UCSD-AML1 (cell line): ENCODE measurements around the gene BCL11B.

Experiments
- DNase-seq: peaks from one replicate; lab custom pipeline; 2025; ENCODE audit not compliant: unreplicated experiment; lab: John Stamatoyannopoulos, UW

Gene BCL11B

DNA sequence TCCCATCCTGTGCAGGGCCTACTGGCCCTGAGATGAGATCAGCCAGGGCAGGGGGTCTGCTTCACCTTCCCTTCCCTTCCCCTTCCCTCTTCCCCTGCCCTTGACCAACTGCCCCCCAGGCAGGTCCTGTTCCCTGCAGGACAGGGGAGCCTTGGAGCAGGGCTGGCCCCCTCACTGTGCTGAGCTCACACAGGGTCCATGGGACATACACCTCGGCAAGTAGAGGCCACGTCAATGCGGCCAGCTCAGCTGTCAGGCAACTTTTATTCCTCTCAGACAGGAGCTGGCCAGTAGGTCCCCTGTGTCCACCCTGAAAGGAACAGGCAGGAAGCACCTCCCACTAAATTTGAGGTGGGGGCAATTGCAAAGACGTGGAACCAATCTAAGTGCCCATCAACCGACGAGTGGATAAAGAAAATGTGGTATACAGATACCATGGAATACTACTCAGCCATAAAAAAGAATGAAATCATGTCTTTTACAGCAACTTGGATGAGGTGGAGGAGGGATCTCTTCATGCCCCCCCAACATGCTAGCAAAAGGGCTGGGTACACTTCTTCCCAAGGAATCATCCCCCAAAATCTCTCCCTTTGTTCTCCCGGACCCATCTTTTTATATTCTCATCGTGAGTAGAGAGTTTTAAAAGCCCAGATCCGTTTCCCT lies 148.7 kb downstream of the BCL11B start:
- DNase-seq: no peak

DNA sequence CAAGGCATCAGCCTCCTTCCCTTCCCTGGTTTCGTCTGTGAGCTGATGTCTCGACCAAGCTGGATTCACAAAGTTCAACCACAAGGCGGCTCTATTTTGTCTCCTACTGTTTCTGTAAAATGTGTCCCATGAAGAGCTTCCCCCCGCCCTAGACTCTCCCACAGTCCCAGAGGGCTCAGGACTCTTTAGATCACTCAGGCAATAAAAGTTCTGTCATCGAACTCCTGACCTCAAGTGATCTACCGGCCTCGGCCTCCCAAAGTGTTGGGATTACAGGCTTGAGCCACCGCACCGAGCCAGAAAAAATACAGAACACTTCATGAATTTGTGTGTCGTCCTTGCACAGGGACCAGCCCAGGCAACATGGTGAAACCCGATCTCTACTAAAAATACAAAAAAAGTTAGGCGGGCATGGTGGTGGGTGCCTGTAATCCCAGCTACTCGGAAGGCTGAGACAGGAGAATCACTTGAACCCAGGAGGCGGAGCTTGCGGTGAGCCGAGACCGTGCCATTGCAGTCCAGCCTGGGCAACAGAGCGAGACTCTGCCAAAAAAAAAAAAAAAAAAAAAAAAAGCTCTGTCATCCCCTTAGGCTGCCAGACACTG lies 149.4 kb downstream of the BCL11B start:
- DNase-seq: no peak

DNA sequence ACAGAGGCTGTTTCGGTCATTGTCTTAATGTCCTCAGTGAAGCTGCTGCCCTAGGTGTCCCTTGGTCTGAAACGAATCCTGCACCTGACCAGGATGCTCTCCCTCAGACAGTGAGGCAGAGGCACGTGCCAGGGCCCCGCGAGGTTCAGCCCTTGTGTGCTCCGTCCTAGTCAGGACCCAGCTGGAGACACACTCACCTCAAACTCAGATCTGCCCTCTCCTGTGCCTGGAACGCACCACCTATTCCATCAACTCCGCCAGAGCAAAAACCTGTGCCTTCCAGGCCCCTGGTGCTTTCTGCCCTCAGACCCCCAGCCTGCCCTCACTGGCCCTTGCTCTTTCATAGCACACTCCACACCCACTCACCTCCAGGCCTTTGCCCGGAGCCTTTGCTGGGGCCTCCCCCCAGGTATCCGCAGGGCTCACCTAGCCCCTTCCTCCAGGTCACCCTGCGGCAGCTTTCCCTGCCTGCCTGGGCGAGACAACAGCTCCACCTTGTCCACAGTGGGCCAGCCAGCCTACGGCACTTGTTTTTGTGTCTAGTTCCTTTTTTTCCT lies 150.6 kb downstream of the BCL11B start:
- no peak for DNase-seq

DNA sequence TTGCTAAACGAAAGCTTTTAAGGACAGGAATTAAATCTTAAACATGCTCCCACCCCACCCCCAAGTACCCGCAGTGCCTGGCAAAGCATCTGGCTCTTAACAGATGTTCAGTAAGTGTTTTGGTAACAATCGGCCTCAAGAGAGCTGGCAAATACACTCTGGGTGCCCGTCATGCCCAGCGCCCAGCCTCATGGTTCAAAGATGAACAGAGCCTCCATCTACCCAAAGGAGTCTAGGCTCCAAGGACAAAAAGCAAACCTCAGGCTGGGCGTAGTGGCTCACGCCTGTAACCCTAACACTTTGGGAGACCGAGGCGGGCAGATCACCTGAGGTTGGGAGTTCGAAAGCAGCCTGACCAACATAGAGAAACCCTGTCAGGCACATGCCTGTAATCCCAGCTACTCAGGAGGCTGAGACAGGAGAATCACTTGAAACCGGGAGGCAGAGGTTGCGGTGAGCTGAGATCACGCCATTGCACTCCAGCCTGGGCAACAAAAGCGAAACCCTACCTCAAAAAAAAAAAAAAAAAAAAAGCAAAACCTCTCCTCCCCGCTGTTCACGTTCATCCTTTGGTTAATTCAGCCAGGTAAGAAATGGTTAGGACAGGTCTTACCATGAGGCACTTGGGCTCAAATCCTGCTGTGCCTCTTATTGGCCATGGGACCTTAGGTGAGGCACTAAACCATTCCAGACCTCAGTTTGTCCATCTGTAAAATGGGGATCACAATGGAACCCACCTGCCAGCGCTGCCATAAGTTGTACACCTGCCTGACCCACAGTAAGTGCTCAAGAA lies 151.3 kb downstream of the BCL11B start:
- no peak for DNase-seq

DNA sequence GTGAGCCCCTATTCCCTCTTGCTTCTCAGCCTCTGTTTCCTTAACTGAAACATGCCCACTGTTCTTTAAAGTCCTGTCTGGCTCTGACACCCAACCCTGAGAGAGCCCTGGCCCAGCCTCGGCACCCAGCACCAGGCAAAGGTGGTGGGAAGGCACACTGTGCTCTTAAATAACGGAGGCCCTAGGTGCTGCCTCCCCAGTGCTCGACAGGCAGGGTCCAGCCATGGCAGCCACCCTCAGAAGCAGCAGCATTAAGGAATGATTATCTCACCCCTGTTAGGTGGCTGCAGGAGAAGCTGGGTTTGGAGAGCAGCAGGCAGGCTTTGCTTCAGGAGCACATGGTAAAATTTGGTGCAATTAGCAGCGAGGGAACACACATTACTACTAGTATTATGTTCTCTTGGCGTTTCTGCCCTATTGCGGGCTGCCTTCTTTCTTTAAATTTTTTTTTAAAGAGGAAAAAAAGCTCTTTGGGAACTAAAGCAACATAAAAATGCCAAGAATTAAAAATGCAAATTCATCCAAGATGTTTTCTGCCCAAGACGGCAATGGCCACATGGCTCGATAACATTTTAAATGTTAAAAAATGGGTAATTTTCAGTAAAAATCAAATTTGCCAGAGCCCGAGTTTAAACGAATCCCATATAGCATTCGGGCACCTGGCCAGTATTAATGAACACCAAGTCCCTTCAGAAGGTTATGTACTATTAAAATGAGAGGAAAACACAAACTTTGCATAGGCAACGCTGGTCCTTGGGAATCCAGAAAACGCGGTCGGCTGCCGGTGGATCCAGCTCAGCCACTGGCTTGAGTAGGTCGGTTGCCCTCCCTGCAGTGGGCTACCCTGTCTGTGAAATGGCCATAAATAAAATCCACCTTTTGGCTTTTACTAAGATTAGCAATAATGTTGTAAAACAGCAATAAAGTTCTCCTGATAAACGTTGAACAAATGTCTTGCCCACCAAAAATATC lies 152.2 kb downstream of the BCL11B start:
- DNase-seq: no peak
